SH-SY5Y (cell line): ENCODE measurements around the gene RCAN1.

Experiments used
- GATA2 ChIP-seq: IDR thresholded peaks from 2 replicates; pipeline ENCODE4 v1.6.1; 2011; ENCODE audit warnings: mild to moderate bottlenecking, low read depth, low read length
- GATA3 ChIP-seq: IDR thresholded peaks from 2 replicates; pipeline ENCODE4 v1.6.1; 2011; ENCODE audit warnings: low read depth, mild to moderate bottlenecking, low read length, moderate library complexity

DNA sequence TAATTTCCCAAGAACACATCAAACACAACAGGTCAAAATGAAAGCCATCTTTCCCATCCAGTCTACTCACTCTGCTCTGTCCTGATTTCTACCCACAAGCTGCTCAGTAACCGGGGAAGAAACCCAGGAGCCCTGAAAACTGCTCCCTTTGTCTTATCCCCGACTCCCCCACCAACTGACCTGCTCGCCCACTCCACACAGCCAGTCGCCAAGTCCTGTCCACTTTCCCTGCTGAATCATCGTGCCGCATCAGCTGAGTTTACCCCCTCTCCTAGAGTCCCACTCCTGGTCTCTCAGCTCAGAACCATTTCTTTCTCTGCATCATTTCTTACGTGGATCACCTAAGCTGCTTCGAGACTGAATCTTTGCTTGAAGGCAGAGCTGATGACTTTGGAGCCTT lies 11.2 kb upstream of the RCAN1 start:
- TF ChIP-seq GATA2 (no peak), GATA3 (no peak)
